ENCODE results near the gene MTURN.

GRCh38 chr7:30139836-30140384 lies 5.1 kb downstream of the MTURN start:
- TF ChIP-seq, protein P1, sequence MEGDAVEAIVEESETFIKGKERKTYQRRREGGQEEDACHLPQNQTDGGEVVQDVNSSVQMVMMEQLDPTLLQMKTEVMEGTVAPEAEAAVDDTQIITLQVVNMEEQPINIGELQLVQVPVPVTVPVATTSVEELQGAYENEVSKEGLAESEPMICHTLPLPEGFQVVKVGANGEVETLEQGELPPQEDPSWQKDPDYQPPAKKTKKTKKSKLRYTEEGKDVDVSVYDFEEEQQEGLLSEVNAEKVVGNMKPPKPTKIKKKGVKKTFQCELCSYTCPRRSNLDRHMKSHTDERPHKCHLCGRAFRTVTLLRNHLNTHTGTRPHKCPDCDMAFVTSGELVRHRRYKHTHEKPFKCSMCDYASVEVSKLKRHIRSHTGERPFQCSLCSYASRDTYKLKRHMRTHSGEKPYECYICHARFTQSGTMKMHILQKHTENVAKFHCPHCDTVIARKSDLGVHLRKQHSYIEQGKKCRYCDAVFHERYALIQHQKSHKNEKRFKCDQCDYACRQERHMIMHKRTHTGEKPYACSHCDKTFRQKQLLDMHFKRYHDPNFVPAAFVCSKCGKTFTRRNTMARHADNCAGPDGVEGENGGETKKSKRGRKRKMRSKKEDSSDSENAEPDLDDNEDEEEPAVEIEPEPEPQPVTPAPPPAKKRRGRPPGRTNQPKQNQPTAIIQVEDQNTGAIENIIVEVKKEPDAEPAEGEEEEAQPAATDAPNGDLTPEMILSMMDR (IDR thresholded peaks at IDR 0.05): no peak
- TF ChIP-seq POLR2A (IDR thresholded peaks at IDR 0.05): no peak
